ENCODE measurements around the gene CARNS1.

The CARNS1 gene

GRCh38 chr11:67369275-67369674 is 46.2 kb upstream of the CARNS1 start:
- no peak overlapping the region for H3K4me3 ChIP-seq (replicated peaks; ENCODE audit: low read depth, low read length)
- no peak for DNase-seq (ENCODE audit: extremely low read depth, low read depth)
- no peak for TF ChIP-seq CTCF (IDR thresholded peaks at IDR 0.05; ENCODE audit: low read depth, low read length, missing control alignments)

GRCh38 chr11:67369801-67370284 is 45.6 kb upstream of the CARNS1 start:
- no peak for DNase-seq (ENCODE audit: extremely low read depth, low read depth)
- H3K4me3 ChIP-seq (replicated peaks; ENCODE audit: low read depth, low read length) = no peak overlapping the region
- TF ChIP-seq CTCF (IDR thresholded peaks at IDR 0.05; ENCODE audit: low read depth, low read length, missing control alignments) = no peak

GRCh38 chr11:67370351-67371076 is 45.0 kb upstream of the CARNS1 start:
- TF ChIP-seq CTCF (IDR thresholded peaks at IDR 0.05; ENCODE audit: low read depth, low read length, missing control alignments) = no peak
- peak overlapping the region; percentile 59 for H3K4me3 ChIP-seq (replicated peaks; ENCODE audit: low read depth, low read length)
- no peak for DNase-seq (ENCODE audit: extremely low read depth, low read depth)

- no peak for DNase-seq (ENCODE audit: extremely low read depth, low read depth)
- peak; percentile 44 for TF ChIP-seq CTCF (IDR thresholded peaks at IDR 0.05; ENCODE audit: low read depth, low read length, missing control alignments)
Measured at GRCh38 chr11:67371189-67371910, 44.1 kb upstream of the CARNS1 start.

GRCh38 chr11:67371911-67372320 is 43.6 kb upstream of the CARNS1 start:
- no peak for TF ChIP-seq CTCF (IDR thresholded peaks at IDR 0.05; ENCODE audit: low read depth, low read length, missing control alignments)
- no peak for DNase-seq (ENCODE audit: extremely low read depth, low read depth)
- H3K4me3 ChIP-seq (replicated peaks; ENCODE audit: low read depth, low read length) = peak overlapping the region; percentile 59

More at GRCh38 chr11:67371189-67371910, 44.1 kb upstream of the CARNS1 start:
- H3K4me3 ChIP-seq (replicated peaks; ENCODE audit: low read depth, low read length) = peak overlapping the region; percentile 59

DNA sequence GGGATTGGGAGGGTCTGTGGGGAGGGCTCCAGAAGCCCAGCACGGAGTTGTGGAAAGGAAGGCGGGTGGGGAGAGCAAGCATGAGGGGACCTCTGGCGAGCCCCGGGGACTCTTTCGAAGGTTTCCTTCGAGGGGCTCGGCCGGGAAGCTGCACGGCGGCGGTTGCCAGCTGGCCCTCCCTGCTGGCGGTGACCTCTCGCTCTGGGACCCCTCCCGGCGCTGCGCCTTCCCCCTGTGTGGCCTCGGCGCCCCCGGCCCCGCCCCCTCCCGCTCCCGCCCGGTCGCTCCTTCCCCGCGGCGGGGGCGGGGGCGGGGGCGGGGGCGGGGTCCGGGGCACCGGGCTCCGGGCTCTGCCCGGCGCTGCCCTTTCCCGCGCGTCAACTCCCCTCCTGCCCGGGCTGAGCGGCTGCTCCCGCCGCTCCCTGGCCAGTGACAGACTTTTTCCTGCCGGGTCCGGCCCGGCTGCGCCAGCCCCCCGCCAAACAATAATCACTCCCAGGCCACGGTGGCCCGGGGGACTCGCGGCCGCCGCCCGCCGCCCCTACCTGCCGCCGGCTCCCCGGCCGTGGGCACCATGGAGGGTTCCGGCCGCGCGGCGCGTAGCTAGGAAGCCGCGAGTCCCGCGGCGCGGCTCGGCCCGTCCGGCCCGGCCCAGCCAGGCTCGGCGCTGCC is 43.0 kb upstream of the CARNS1 start:
- no peak for DNase-seq (ENCODE audit: extremely low read depth, low read depth)
- peak overlapping the region; percentile 59 for H3K4me3 ChIP-seq (replicated peaks; ENCODE audit: low read depth, low read length)
- no peak for TF ChIP-seq CTCF (IDR thresholded peaks at IDR 0.05; ENCODE audit: low read depth, low read length, missing control alignments)

Measured in HFF-Myc (cell line).